ENCODE measurements around the gene ZMYND8.
"Not testable (repeated sequence)": the region's sequence is repeated elsewhere in the genome, so short reads cannot be mapped to it uniquely, and the experiment has no call there.

The ZMYND8 gene

DNA sequence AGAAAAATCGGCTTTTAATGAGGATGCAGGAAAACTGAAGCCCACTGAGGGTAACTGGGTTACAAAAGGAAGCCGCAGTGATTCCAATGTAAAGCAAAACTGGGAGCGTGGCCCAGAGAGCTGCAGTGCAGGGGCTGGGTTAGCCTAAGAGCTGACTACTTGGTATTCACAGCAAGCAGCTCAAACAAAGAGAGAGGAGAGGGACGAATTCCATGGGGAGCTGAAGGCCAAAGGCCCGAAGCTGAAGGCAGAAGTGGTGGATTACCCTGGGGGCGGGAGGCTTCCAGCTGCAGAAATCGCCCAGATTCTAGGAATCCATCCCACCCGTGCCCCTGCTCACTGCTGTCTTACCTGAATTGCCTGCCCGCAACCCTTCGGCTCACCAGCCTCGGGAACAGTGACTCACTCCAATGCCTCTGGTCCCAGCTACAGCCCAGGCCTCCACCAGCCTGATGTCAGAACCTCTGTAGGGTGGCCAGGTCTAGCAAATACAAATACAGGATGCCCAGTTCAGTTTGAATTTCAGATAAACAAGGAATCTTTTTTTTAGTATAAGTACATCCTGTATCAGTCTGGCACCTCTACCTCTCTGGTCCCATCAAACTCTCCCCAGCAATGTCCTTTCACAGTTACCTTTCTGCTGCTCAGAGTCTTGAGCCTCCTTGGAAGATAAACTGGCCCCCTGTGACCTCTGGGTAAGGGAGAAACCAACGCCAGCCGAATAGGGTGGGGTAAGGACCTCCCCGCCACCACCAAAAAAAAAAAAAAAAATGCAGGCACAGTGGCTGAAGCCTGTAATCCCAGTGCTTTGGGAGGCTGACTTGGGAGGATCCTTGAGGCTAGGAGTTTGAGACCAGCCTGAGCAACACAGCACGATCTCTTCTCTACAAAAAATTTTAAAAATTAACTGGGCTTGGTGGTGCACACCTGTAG lies 14.6 kb upstream of the ZMYND8 start:
- no peak for DNase-seq

DNA sequence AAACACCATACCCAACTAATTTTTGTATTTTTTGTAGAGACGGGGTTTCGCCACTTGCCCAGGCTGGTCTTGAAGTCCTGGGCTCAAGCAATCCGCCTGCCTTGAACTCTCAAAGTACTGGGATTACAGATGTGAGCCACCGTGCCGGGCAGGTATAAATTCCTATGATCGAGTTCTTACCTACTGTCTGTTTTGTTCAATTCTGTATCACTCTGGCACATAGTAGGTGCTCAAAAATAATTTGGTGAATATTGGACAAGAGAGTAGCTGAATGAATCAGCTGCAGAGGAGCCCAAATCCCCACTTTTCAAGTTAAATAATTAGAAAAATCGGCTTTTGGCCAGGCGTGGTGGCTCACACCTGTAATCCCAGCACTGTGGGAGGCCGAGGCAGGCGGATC lies 13.7 kb upstream of the ZMYND8 start:
- DNase-seq, result no peak

DNA sequence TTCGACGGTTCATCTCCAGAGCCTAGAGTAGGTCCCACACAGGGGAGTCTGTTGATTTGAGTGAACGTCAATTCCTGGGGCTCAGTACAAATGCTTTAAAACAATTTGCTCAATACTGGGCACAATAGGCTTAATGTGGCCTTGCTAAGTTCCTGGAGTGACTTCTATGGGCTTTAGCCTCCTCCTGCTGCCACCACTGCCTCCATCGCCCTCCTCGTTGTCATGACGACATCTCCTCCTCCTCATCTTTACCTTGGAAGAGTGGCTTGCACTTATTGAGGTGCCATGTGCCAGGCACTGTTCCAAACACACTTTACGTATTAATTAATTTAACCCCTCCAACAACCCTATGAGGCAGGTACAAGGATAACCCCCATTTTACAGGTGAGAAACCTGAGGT lies 11.8 kb upstream of the ZMYND8 start:
- DNase-seq, result no peak

DNA sequence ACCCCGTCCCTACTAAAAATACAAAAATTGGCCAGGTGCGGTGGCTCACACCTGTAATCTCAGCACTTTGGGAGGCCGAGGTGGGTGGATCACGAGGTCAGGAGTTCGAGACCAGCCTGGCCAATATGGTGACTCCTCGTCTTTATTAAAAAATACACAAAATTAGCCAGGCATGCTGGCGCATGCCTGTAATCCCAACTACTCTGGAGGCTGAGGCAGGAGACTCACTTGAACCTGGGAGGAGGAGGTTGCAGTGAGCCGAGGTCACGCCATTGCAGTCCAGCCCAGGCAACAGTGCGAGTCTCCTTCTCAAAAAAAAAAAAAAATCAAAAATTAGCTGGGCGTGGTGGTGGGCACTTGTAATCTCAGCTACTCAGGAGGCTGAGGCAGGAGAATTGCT lies 9.8 kb upstream of the ZMYND8 start:
- not testable (repeated sequence) for DNase-seq

DNA sequence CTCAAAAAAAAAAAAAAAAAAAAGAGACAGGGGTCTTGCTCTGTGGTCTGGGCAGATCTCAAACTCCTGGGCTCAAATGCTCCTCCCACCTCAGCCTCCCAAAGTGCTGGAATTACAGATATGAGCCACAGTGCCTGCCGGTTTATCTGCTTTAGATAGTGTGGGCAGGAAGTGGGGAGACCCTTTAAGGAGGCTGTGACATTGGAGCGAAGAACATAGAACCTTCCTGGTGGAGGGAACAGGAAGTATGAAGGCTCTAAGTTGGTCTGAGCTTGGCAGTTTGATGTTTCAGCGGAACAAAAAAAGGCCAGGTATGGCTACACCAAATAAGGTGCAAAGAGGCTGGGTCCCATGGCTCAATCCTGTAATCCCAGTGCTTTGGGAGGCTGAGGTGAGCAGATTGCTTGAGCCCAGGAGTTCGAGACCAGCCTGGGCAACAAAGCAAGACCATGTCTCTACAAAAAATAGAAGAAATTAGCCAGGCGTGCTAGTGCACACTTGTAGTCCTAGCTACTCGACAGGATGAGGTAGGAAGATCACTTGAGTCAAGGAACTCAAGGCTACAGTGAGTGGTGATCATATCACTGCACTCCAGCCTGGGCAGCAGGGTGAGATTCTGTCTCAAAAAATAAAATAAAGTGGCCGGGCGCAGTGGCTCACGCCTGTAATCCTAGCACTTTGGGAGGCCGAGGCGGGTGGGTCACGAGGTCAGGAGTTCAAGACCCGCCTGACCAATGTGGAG lies 8.7 kb upstream of the ZMYND8 start:
- no peak for DNase-seq

DNA sequence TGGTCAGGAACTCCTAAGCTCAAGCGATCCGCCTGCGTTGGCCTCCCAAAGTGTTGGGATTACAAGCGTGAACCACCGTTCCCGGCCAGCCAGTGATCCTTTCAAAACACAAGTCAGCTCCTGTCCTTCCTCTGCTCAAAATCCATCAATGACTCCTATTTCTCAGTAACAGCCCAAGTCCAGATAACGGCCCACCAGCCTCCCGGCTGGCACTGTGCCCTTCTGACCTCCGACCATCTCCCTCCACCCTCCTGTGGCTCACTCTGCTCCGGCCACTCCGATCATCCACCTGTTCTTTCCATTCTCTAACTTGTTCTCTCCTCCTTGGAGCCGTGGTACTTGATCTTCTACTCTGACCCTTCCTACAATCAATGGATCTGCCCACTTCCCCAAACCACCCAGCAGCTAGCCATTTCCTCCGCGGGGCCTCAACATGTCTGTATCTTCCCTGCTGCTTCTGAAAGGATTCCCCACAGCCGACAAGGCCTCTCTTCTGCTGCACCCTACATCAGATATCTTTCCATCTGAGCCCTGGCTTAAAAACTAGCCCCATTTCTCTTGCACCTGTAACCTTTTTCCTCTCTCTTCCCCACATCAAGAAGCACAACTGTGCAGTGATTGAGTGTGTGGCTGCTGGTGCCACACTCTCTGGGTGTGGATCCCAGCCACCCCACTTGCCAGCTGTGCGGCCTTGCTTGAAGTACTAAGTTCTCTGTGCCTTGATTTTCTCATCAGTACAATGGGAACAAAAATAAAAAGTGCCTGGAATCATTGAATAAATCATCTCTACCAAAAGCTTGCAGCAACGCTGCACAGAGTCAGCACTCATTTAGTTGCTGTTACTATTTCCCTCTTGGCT lies 6.1 kb upstream of the ZMYND8 start:
- DNase-seq, result no peak

DNA sequence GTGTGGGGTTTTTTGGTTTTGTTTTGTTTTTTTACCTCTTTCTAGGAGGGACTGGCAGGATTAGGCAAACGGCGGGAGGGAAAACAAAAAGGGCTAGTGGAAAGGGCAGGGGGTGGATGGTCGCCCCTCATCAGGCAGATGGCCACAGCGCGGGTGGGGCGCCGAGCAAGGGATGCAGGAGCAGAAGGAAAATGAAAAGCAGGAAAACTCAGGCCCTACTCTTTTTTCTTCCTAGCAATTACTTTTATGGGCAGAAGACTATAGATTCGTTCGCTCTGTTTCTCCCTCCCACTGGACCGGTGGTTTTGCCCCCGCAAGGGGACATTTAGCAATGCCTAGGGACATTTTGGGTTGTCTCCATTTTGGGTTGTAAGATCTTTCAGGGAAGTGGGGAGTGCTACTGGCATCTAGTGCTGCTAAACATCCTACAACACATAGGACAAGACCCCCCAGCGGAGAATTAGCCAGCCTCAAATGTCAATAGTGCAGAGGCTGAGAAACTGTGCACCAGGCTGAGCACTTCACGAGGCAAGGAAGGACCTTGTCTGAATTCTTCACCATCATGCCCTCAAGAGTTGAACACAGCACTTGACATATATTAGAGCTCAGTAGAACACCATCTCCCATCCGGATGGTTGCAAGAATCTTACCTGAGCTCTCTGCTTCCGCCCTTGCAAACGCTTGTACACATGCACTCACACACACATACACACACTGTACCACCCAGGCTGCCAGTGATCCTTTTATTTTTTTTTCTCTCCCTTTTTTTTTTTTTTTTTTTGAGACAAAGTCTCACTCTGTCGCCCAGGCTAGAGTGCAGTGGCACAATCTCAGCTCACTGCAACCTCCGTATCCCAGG lies 4.8 kb upstream of the ZMYND8 start:
- peak; percentile 30 for DNase-seq

DNA sequence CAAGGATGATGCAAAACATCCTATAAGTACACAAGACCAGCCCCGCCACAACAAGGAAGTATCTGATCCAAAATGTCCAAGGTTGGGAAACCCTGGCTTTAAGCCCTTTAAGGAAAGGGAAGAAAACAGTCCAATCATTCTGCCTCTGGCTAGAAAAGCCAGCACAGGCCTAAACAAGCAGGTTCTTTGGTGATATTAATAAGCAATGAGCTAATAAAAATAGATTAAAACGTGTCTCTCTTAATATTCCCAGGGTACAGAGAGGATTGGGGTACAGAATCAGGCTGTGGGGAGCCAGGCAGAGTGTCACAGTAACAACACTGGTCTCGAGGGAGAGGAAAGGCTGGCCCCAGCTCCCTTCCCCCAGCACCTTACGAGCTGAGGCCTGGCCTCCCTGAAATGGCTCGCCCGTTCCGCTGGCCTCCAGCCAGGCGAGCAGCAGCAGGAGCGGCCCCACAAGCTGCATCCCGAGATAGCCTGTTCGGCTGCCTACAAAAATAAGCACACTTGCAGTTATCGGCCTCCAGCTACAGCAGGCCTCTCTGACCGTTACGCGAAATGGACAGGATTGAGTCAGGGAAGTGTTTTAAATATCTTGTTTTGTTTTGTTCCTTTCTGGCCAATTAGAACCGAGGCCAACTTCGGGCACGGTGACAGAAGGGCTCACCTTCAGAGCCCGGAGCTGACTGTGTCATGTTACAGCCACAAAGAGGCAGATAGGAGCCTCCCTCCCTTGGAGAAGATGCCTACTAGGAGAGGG lies 4.0 kb upstream of the ZMYND8 start:
- peak; percentile 80 for DNase-seq

DNA sequence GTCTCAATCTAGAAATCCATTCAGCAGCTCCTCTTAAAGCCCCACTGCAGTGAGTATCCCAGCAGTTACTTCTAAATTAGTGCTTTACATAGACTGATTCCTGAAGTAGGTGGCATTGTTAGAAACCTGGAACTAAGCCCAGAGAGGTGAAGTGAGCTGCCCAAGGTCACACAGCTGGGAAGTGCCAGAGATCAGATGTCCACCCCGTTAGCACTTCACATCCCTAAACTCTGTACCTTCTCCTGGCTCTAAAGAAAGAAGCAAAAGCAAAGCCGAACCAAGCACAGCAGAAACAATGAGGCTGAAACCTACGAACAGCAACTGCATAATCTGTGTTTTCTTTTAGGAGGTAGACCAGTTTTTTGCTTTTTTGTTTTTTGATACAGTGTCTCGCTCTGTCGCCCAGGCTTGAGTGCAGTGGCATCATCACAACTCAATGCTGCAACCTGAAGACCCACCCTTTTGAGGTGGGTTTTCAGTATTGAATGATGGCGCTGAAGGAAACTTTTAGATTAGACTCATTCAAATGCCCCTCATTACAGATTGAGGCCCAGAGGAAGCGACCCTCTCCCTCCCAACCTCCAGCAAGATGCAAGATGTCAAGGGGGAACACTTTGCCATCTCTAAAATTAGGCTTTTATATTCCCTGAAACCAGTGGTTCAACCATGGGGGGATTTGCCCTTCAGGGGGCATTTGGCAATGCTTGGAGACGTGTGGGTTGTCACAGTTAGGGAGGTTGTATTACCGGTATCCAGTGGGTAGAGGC lies 3.2 kb upstream of the ZMYND8 start:
- DNase-seq, result no peak

DNA sequence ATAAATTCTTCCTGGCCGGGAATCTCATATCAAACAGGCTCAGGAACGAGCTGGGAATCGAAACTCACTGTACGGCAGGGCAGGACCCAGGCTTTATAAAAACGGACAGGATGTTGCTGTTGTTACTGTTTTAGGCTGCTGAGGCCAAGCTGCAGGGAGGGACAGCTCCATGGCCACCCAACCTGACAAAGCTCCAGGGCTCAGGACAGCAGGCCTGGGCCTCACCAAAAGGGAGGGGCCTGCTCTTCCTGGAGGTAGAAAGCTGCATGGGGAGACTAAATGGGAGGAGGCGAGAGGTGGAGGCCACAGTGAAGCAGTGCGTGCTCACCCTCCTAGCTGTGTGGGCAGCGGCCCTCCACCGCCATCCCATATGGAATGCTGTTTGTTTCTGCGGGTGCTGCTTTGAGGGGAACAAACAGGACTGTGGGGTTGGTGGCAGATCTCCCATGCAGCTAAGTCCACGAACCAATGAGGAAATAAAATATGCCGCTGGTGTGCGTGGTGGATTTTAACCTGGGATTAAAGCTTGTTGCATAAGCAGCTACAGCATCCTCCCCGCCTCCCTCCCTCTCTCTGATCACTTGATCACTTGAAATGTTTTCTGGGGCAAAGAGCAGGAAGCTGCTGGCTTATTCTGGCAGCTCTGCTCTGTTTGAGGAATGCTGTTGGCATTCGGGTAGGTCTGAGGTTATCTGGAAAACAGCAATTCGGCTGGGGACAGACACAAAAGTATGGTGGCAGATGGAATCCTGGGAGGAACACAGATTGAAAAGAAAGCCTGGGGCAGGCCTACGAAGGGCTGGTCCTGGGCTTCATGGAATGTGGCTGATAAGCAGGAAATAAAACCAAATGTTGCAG lies 2.4 kb upstream of the ZMYND8 start:
- peak; percentile 87 for DNase-seq

DNA sequence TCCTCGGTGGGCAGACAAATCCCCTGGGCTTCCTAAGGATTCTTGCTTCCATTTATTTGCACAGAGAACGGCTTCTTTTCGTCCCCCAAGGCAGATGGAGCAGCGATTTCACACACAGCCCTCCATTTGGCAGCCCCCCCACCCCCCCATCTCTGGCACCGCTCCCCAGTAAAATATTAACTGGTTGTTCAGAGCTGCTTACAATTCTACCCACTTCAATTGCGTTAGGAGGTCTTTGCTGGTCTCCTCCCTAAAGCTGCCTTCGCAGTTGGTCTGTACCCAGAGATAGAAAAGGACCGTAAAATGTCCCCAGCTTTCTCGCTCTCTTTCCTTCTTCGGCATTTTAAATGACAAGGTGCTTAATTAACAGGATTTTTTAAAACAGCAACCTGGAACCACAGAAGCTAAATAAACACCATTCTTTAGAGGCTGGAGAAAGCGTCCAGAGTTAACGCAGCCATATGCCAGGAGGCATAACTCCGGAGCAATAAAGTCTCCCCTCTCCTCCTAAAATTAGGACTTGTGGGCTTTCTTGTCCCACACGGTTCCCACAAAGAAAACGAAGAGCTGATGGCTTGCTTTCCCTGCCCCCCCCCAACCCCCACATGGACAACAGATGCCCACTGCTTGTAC lies 1.7 kb upstream of the ZMYND8 start:
- no peak for DNase-seq

DNA sequence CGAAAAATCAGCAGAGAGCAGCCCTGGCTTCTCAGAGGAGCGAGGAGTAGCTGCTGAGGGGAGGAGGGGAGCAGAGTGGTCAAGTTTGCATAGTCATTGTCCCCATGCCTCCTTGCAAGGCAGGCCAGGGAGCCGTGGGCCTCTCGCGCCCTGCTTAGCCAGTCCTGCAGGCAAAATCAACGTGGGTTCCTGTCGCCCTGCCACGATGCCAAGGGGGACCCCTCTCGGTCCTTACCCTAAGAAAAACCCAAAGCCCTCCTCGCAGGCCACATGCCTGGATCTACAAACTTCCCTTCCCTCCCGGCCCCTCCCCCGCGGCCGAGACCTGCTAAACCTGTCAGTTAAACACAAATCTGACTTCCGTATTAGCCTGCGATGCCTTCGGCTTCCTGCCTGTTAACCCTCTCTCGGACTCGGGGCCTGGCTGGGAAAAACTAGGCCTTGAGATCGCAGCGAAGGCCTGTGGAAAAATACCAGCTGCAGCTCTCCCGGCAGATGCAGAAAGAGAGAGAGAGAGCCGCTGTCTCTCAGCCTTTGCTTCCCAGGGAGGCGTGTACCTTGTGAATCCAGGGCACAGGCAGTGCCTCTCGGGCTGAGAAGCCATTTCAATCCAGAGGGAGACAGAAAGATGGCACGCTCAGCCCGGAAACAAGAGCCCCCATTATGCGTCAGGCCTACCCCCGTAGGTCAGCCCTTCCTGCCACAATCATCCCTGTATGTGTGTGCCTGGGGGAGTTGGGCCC lies 968 bp upstream of the ZMYND8 start:
- peak; percentile 90 for DNase-seq

DNA sequence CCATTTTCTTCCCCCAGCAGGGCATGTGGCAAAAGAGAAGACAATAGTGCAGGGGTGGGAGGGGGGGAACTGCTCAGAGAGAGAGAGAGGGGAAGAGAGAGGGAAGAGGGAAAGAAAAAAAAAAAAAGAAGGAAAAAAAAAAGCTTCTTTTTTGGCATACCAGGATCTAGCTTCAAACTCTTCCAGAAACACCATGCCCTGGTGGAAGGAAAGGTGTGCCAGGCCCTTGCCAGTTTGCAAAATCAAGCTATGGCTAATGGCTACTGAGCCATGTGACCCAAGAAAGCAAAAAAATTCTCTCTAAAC lies 326 bp downstream of the ZMYND8 start:
- no peak for DNase-seq

DNA sequence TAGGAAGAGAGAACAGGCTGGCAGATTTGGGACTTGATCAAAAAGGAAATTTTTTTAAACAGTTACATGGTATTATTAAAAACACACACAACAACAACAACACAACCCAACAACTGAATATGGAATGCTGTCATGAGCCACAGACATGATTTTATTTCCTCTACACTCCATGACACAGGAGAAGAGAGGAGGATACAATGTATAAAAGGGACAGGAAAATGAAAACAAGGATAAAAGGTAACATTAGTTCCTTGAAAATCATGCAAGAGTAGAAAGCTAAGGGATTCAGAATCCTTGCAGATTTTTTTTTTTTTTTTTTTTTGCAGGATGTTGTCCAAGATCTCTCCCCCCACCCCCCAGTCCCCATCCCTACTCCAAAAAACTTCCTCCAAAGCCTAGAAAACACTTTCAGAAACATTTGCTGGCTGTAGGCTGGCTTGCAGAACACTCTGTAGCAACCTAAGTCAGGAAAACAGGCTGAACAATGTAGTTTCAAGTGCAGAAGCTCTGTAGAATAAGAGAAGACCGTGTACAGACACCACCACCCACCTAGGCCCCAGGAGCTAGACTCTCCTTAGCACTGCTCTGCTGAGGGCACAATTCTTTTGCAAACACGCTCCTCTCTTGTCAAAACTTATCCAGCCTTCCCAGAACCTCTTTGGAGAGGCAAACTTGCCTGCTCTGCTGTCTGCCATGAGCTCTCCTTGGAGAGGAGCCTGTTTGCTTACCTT lies 845 bp downstream of the ZMYND8 start:
- peak; percentile 50 for DNase-seq

DNA sequence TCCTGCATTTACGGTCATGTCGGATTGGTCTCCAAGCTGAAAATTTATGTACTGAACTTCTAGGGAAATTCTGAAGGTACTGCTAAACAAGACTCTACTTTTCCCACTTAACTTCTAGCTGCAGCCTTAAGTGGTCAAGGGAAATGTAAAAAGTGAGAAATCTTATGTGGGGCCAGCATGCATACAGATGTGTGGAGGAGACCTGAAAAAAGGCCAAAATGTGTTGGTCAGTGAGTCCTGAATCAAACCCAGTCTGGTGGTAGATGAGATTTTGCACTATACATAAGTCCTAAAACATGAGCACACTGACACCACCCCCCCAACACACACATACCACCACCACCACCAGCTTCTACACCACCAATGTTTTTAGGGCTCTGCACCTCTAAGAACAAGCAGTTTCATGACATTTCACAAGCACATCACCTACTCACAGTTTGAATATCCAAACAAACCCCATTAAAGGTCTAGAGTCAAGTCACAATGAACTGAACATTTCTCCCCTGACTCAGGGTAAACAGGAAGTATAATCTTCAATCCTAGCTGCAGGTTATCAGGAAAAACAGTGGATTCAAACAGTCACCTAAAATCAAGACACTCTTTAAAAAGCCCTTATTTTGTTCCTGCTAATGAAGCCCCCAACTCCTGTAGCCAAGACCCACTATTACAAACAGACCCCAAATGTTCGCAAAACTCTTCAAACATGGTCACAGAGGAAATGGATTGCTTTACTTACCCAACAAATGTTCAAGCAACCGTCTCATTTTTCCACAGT lies 1.6 kb downstream of the ZMYND8 start:
- no peak for DNase-seq

DNA sequence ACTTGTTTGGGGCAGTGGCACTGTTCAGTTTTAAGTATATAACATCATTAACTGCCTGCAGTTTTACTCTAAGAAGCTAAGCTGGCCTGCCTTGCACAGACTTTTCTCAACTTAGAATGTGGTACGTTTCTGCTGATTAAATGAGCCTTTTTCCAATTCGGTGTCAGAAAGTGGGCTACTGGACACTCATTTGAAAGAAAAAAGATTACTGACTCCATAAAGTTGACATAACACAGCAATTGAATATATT lies 2.1 kb downstream of the ZMYND8 start:
- no peak for DNase-seq

DNA sequence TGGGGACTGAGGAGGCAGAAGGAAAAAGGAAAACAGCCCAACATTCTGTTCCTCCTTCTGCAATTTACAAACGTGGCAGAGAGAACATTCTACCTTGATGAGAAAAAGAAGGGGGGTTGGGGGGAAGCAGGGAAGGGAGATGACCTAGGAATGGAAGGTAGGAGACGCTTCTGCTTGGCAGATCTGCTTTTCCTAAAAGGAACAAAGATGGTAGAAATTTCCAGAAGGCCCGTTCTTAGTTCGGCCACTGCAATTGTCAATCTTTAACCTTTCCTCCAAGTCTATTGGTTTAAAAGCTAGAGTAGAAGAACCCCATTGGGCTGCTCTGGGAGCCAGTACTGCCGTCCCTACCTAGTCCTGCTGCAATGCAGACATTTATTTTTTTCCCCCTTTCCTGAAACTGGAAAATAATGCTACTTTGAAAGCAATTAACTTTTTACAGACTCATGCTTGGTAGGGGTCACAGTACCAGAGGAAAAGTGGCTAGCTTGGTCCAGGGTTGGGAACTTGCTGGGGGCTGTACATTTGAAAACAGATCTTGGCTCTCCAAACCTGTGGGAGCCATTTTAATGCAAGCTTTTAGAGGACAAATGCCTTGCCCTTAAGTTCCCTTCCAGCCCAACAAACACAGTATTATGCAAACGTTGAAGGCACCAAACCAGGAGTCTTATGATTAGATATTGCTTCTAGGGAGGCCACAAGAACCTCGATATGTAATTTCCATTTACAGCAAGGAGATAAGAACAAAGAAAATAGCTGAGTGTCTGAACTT lies 2.6 kb downstream of the ZMYND8 start:
- DNase-seq, result peak; percentile 29

Data from NCI-H510A treated with DMSO at 0.1 percent for 48 hours (cell line).